GM12892 (cell line): ENCODE measurements around the gene GNAO1.

Experiments
- POLR2A ChIP-seq: IDR thresholded peaks from 2 replicates; pipeline ENCODE4 v1.6.1; 2011; ENCODE audit warnings: low read depth, low read length, control low read depth
- POLR2AphosphoS5 ChIP-seq: IDR thresholded peaks from 2 replicates; pipeline ENCODE4 v1.6.1; 2011; ENCODE audit warnings: low read depth, low read length, control low read depth

DNA sequence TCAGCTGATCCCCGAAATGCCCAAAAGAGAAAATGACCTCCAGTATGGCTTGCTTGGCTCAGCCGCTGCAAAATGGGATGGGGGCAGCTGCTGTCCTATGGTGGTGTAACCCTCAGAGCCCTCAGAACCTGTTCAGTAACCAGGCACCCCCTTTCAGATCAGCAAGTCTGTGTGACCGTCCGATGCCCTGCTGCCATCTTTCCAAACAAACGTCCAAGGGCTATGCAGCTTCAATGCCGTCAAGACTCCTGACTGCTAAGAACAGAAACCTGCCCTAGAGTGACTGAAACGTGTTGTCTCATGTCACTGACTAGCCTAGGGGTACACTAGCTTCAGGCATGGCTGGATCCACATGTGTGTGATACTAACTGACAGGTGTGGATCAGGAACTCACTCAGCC, 70.4 kb downstream of the GNAO1 start:
- TF ChIP-seq POLR2A = no peak
- no peak for TF ChIP-seq POLR2AphosphoS5
